H54 (cell line): Measurements from ENCODE around the gene PSMA1.
A peak's percentile ranks its signal among the peaks of the same experiment; 100 is the strongest.
"Not testable (repeated sequence)": the region's sequence is repeated elsewhere in the genome, so short reads cannot be mapped to it uniquely, and the experiment has no call there.

Experiments
- DNase-seq: peaks from one replicate; pipeline ENCODE4 v3.0.0; 2011; ENCODE audit warnings: low spot score, mixed read lengths; ENCODE audit not compliant: insufficient read length
- FAIRE-seq: peaks from 3 replicates; lab custom pipeline; 2011; peaks lifted over from hg19 to GRCh38; lab: Jason Lieb, UNC
- POLR2A ChIP-seq: IDR thresholded peaks from 2 replicates; pipeline ENCODE4 v1.6.1; 2011; ENCODE audit warnings: low read depth, mild to moderate bottlenecking, low read length

PSMA1 gene

DNA sequence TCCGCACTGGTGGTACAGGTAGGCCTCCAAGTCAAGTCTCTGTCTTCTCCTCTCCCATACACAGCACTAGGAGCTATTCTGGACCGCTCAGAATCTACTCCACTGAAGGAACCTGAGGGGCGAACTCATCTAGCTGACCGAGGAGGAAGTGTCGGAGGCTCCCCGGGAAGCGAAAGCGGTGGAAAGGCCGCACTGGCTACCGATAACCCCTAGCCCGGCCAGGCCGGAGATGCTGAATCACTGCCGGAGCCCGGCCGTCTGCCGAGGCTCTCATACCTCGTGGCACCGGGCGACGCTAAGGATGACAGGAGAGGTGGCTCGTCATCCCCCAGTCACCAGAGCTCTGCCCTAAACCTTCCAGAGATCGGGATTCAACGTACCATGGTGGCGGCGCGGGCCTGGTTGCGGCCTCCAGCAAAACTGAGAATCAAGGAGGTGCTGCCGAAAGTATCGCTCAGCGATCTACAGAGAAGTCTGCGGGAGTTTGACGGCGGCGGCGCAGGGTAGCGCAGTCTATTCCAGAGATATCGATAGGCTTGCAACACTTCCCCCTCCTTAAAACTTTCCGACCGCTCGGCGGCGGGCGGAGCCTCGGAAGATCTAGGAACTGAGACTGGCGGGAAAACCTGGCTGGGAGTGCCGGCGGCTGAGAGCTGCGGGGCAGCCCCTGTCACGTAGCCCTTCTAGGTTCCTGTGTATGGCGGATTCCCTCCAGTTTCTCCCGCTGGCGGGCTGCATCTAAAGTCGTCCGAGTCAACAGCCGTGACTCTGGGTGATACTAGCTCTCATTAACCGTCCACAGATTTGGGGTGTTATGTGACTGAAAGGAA is at the start of gene PSMA1:
Gene PSMA1, minus strand, starts transcription at position 470 of the 830 bp plus-strand sequence. Its CDS starts 87 bp downstream, at position 383.
- DNase-seq (peak; percentile 81), FAIRE-seq (peak; percentile 75)
- TF ChIP-seq POLR2A, result peak; percentile 55

DNA sequence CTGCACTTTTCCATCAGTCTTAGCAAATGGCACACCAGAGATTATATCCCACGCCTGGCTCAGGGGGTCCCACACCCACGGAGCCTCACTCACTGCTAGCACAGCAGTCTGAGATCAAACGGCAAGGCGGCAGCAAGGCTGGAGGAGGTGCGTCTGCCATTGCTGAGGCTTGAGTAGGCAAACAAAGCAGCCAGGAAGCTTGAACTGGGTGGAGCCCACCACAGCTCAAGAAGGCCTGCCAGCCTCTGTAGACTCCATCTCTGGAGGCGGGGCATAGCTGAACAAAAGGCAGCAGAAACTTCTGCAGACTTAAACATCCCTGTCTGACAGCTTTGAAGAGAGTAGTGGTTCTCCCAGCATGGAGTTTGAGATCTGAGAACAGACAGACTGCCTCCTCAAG is 49.3 kb upstream of the PSMA1 start:
- DNase-seq, FAIRE-seq: not testable (repeated sequence)

DNA sequence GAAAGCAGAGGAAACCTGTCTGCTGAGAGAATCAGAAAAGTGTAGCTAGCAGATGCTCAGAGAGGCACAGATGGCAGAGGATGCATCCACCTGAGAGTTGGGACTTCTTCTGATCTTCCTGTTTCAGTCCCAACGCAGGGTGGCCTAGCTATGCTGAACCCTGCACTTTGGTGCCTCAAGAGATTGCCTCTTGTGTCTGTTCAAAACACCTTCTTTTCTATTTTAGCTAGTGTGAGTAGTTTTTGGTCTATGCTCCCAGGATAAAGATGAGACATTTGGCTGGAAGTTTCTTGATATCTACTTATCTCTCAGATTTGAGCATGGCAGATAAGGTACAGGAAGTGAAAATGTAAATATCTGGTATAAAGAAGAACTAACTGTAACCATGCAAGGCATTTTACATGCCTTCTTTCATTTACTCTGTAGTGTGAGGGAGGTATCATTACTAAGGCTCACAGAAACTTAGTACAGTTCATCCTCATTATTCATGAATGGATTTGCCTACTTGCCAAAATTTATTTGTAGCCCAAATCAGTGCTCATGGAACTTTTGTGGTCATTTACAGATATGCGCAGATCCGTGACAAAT is 47.0 kb upstream of the PSMA1 start:
- DNase-seq, result no peak
- no peak for FAIRE-seq

DNA sequence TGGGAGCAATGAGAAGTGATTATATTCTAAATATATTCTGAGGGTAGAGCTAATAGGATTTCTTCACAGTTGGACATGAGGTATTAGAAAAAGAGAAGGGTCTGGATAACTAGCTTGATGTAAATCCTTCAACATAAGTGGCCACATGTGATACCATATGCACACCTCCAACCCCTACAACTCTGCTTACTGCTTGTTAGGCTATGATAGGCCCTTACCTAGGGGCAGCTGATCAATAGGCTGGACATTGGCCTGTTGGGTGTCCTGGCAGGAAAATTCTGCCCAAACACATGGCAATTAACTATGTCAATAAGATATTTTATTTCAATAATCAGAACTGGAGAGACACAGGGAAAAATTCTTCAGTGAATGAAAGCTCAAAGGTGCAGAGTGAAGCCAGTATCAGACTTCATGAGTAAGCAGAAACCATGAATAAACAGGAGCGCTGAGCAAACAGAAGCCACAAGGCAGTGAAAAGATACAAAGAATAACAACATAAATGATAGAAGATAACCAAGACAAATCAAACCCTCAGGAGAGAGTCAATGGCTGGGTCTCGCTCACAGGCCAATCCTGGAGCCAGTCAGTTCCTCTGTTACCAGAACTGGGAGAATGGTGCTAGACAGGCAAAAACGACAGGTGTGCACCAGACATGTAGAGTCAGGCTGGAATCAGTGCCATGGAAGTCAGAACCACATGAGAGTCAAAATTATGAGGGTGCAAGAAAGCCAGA is 46.3 kb upstream of the PSMA1 start:
- no peak for FAIRE-seq
- DNase-seq, result no peak
- TF ChIP-seq POLR2A, result no peak

More for the DNA sequence above, 47.0 kb upstream of the PSMA1 start:
- no peak for TF ChIP-seq POLR2A

DNA sequence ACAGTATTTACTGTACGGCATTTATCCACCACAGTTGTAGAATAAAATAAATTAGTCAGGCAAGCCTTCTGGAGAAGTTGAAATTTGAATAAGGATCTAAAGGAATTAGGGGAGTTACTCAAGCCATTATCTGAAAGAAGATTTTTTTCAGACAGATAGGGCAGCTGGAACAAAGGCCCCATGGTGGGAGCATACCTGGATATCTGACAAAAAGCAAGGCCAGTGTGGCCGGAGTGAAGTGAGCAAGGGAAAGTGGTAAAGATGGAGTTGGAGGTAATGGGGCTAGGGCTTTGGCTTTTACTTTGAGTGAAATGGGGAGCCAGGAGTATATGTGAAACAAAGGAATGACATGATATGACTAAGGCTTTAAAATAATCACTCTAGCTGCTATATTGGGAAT is 45.7 kb upstream of the PSMA1 start:
- DNase-seq (no peak), FAIRE-seq (no peak)
- no peak for TF ChIP-seq POLR2A

DNA sequence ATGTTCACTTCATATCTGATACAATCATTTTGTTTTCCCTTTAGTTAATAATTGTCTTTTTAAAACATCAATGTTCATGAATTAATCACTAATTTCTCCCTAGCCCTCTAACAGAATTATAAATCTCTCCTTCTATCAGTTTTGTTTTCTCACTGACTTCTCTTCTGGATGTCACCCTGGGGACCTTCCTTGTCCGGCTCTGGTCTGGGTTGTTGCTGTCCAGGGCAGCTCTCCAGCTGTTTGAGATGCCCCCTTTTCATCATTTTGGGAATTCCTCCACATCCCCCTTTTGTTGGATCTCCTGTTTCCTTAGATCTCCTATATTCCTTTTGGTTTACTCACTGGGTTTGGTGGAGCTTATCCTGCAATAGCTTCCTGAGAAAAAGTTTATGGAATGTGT is 35.6 kb upstream of the PSMA1 start:
- no peak for TF ChIP-seq POLR2A
- DNase-seq (no peak), FAIRE-seq (no peak)

DNA sequence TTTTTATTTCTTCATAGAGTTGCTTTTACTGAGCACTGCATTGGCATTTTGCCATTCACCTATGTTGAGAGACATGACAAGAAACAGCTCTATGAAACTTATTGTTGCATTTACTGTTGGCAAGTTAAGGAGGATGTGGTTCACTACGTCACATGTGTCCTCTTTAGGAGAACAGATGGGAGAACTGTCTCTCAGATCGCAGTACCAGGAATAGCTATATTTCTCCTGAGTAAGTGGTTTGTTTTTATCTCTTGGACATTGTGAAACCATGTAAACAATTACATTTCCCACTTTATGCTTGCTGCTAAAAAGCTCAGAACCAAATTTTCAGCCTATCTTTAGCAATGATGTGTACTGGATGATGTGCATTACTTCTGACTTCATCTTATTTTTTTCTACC is 34.8 kb upstream of the PSMA1 start:
- no peak for DNase-seq
- FAIRE-seq, result no peak
- no peak for TF ChIP-seq POLR2A

DNA sequence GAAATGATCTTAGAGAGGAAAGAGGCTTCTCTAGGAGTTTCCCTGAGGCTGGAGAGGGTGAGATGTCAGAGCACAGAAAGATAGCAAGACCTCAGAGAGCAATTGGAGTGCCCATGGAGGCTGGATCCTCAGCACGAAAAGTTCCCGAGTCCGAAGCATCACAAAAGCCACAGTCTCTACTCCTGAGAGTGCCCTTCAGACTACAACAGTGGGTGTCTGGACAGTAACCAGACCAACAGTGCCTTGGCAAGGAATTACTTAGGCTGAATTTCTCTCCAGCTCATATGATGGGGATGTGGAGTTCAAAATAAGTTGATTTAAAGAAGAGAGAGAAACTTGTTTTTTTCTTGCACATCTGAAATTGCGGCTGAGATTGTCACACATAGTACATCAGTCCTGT is 31.9 kb upstream of the PSMA1 start:
- FAIRE-seq (no peak), DNase-seq (no peak)
- TF ChIP-seq POLR2A, result no peak

DNA sequence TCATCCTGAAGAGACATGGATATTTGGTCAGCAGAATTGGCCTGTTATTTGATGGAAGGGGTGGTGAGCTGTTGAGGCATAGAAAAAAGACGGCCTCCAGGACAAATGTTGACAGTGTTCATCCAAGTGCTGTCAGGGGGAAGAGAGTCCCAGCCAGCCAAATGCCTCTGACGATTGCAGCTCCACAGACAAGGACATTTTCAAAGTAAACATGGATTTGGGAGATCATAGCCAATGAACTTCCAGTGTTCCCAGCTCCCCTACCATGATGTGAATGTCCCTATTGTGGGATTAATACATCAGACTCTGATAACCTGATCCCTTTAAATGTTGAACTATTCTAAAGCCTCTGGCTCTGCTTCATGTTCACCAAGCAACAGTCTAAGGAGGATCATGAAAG is 31.2 kb upstream of the PSMA1 start:
- DNase-seq, result no peak
- no peak for FAIRE-seq
- TF ChIP-seq POLR2A, result no peak

DNA sequence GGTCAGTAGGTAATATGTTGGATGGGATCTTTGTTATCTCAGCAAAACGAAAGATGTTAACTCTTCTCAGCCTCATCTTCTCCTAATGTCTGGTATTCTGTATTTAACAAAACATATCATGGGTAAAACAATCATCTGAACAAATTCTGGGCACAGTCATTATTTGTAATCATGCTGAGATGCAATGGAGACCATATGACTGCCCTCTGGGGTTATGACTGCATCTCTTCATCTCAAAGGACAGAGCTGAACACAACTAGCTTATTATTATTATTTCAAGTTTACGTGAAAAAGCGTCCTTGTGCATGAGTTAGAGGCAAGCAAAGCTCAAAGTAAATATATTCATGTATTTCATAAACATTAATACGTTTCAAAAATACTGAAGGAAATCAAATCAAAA is 29.7 kb upstream of the PSMA1 start:
- TF ChIP-seq POLR2A, result no peak
- no peak for DNase-seq
- FAIRE-seq, result no peak

DNA sequence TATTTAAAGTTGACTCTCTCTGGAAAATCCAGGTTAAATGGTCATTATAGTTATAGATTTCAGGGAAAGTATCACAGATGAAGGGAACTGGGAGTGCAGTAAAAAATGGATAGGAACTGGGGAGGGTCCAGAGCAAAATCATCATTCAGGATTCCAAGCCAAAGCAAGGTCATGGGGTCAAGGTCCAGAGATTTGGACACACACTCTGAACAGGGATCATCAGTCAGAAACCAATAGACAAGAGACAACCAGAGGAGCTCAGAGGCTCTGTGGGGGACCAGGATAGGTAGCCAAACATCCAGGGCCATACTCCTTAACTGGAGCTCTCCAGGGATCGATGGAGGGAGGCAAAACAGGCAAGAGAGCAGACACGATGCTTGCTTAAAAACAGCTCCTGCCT is 27.3 kb upstream of the PSMA1 start:
- no peak for DNase-seq
- TF ChIP-seq POLR2A, result no peak
- no peak for FAIRE-seq

DNA sequence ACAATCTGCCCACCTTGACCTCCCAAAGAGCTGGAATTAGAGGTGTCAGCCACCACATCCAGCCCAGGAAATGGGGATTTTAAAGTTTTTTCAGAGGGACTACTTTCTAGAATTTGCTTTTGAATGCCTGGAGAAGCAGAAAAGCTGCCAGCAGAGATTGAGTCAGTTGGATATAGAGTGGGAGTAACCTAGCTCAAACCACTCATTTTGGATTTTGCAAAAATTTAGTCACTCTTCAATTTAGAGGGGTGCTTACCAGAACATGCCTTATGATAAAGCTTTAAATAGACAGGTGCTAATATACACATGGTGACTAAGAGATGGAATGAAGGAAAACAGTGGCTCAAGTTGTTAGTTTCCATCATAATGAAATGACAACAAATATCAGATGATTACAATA is 26.5 kb upstream of the PSMA1 start:
- no peak for DNase-seq
- no peak for FAIRE-seq
- no peak for TF ChIP-seq POLR2A

DNA sequence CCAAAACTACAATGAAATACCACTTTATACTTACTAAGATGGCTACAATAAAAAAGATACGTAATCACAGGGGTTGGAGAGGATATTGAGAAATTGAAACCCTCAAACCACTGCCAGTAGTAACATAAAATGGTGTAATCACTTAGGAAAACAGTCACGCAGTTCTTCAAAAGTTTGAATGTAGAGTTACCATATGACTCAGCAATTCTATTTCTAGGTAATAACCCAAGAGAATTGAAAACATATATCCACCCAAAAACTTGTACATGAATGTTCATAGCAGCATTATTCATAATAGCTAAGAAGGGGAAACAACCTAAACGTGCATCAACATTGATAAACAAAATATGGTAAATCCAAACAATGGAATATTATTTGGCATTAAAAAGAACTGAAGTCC is 24.4 kb upstream of the PSMA1 start:
- no peak for TF ChIP-seq POLR2A
- FAIRE-seq (no peak), DNase-seq (no peak)

DNA sequence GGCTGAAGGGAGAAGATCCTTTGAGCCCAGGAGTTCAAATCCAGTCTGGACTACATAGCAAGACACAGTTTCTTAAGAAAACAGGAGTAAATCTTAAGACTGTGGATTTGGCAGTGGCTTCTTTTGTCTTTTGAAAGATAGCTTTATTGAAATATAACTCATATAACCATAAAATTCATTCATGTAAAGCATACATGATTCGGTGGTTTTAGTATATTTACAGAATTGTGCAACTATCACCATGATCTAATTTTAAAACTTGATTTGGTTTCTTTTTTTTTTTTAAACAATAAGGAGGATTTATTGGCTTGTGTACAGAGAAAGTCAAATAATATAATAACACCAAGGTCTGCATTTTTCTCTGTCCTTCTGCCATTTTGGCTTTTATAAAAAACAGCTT is 23.1 kb upstream of the PSMA1 start:
- no peak for FAIRE-seq

More for the DNA sequence above, 23.1 kb upstream of the PSMA1 start:
- no peak for TF ChIP-seq POLR2A
- DNase-seq, result no peak
